Jurkat, Clone E6-1 (cell line): ENCODE results near the gene JMY.
"Not testable (repeated sequence)": the region's sequence is repeated elsewhere in the genome, so short reads cannot be mapped to it uniquely, and the experiment has no call there.

ENCODE experiments used
- DNase-seq: peaks from one replicate; pipeline ENCODE4 v3.0.0-alpha.2; 2011; ENCODE audit warnings: low read depth, low spot score
- H3K4me3 ChIP-seq: 2 replicates; pipeline ENCODE4 v1.5.1; 2011; ENCODE audit warnings: mild to moderate bottlenecking, low read length, control low read depth, moderate library complexity

JMY gene

GRCh38 chr5:79235261-79235633, 684 bp upstream of the JMY start:
- H3K4me3 ChIP-seq, result peak overlapping the region; percentile 88
- no peak for DNase-seq

DNA sequence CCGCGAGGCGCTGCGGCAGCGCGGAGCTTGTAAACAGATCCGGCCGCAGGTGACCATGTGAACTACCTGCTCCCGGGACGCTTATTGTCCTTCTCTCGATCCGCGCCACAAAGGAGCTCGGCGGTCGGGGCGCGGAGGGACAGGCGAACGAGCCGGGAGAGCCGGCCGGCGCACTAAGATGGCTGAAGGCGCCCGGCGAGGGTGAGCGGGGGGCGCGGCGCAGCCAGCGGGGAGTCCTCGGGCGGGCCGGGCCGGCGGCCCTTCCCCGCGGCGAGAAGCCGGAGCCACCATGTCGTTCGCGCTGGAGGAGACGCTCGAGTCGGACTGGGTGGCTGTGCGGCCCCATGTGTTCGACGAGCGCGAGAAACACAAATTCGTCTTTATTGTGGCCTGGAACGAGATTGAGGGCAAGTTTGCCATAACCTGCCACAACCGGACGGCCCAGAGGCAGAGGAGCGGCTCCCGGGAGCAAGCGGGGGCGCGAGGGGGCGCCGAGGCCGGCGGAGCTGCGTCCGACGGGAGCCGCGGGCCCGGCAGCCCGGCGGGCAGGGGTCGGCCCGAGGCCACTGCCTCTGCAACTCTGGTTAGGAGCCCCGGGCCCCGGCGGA, 535 bp downstream of the JMY start:
- peak overlapping the region; percentile 88 for H3K4me3 ChIP-seq
- DNase-seq, result no peak

DNA sequence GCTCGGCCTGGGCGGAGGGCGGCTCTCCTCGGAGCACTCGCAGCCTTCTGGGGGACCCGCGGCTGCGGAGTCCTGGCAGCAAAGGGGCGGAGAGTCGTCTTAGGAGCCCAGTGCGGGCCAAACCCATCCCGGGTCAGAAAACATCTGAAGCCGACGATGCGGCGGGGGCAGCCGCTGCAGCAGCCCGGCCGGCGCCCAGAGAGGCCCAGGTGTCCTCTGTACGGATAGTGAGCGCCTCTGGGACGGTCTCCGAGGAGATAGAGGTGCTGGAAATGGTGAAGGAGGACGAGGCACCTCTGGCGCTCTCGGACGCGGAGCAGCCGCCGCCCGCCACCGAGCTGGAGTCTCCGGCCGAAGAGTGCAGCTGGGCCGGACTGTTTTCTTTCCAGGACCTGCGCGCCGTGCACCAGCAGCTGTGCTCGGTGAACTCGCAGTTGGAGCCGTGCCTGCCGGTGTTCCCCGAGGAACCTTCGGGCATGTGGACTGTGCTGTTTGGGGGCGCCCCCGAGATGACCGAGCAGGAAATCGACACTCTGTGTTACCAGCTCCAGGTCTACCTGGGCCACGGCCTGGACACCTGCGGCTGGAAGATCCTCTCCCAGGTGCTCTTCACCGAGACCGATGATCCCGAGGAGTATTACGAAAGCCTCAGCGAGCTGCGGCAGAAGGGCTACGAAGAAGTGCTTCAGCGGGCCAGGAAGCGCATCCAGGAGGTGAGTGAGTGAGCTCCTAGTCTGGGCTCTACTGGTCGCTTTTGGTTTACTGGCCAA, 1.2 kb downstream of the JMY start:
- H3K4me3 ChIP-seq, result peak overlapping the region; percentile 88
- no peak for DNase-seq

DNA sequence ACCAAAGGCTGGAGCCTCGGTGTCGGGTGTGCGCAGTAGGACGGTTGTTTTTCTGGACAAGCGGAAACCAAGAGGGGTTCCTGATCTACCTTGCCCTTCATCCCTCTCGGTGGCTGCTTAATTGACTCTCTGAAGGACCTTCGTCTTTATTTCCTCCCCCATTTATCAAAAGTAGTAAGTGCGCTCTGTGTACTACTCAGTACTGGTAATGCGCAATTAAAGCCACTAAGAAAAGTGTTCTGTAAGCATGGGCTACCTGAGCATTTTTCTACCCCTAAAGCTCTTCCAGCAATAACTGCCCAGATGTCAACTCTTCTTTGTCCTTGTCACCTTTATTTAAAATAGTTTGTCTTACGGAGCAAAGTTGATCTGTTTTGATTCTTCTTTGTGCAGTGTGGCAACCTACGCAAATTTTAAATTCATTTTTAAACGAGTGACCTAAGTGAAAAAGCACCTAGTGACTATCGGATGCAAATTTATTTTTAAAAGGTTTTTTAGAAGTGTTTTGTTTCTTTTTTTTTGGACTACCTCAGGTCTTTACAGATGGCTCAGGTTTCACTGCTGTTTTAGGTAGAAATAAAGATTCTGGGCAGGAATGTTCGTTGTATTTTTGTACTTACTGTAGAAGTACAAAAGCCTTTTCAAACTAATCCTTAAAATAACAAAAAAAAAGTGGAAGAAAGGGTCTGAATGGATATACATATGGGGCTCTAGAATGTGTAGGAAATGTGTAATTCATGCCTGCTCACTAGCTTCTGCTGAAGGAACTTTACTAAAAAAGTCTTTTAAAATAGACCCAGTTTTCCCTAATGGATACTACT, 2.0 kb downstream of the JMY start:
- no peak for DNase-seq
- H3K4me3 ChIP-seq, result no peak overlapping the region

- H3K4me3 ChIP-seq, result no peak overlapping the region
- DNase-seq, result no peak
Measured at GRCh38 chr5:79240561-79240960, 4.6 kb downstream of the JMY start.

GRCh38 chr5:79241535-79241979, 5.6 kb downstream of the JMY start:
- no peak for DNase-seq
- no peak overlapping the region for H3K4me3 ChIP-seq

DNA sequence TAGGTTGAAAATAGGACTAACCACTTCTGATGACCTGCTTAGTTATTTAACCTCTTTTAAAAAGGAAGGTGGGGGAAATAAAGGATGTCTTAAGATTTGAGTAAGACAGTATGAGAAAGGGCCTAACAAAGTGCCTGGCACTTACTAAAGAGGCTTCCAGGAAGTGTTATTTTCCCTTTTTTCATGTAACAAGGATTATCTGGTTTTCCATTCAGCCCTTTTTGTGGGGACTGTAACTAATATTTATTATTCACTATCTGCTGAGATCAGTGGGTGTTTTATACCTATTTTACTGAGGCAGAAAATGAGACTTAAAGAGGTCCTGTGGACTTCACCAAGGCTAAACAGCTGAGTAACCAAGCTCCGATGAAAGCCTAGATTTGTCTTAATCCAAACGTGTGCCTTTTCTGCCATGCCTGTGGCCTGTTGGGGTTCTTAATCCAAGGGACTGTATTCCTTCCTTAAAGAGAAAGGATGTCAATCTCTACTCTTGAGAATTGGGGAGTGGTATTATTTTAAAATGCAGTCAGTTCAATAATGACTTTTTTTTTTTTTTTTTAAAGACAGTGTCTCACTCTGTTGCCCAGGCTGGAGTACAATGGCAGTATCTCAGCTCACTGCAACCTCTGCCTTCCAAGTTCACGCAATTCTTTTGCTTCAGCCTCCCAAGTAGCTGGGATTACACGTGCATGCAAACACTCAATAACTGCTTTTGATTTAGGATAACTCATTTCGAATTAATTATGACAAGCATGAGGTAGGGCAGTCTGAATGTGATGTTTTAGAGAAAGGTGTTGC, 6.5 kb downstream of the JMY start:
- no peak overlapping the region for H3K4me3 ChIP-seq
- no peak for DNase-seq

DNA sequence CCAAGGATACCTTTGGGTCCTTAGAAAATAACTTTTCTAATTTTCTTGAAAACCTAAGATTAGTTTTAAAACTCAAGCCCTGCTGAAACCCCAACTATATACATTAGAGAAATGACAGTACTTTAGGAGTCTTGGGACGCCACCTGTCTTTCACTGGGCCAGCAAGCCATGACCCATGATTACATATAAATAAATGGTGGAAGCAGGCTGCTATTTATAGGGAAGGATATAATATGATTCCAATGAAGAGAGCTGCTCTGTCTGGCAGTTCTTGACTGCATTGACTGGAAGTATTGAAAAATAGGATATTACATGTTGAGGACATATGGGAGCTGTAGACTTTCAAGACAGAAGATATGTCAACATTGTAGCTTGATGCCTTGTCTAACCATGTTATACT, 7.3 kb downstream of the JMY start:
- H3K4me3 ChIP-seq, result no peak overlapping the region
- DNase-seq, result no peak

DNA sequence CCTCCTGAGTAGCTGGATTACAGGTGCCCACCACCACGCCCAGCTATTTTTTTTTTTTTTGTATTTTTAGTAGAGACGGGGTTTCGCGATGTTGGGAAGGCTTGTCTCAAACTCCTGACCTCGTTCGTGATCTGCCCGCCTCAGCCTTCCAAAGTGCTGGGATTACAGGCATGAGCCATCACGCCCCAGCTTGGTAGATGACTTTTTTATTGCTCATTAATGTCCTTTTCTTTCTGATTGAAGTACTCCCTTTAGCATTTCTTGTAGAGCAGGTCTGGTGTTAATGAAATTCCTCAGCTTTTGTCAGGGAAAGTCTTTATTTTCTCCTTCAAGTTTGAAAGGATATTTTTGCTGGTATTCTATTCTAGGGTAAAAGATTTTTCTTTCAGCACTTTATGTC, 18.1 kb downstream of the JMY start:
- not testable (repeated sequence) for H3K4me3 ChIP-seq, DNase-seq

DNA sequence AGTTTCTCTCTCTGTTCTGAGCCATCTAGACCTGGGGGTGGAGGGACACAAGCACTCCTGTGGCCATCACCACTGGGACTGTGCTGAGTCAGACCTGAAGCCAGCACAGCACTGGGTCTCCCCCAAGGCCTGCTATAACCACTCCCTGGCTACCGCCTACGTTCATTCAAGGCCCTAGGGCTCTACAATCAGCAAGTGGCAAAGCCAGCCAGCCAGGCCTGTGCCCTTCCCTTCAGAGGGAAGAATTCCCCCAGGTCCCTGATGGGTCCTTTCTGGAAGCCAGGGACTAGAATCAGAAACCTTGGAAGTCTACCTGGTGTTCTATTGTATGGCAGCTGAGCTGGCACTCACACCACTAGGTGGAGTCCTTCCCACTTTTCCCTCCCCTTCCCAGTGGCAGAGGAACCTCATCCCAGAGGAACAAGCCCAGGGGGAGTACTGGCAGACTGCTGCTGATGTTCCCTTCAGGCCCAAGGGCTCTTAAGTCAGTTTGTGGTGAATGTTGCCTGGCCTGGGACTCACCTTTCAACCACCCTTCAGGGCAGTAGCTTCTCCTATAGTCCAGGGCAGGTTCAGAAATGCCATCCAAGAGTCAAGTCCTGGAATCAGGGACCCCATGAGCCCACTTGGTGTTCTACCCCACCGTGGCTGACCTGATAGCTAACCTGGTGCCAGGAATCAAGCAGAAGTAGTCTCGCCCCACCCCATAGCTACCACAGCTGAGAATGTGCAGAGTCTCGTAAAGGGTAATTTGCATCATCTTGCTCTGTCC, 20.0 kb downstream of the JMY start:
- H3K4me3 ChIP-seq, result no peak overlapping the region
- no peak for DNase-seq

DNA sequence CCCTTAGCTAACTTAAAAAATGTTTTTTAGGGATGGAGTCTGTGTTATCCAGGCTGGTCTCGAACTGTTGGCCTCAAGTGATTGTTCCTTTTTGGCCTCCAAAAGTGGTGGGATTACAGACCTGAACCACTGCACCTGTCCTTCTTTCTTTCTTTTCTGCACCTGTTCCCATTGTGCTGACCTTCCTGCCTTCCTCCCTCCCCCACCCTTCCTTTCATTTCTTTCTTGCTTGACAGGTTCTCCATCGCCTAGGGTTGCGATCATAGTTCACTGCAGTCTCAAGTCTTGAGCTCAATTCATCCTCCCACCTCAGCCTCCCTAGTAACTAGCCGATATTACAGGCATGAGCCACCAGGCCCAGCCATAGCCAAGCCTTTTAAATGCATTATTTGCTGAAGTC, 20.6 kb downstream of the JMY start:
- no peak overlapping the region for H3K4me3 ChIP-seq
- no peak for DNase-seq

DNA sequence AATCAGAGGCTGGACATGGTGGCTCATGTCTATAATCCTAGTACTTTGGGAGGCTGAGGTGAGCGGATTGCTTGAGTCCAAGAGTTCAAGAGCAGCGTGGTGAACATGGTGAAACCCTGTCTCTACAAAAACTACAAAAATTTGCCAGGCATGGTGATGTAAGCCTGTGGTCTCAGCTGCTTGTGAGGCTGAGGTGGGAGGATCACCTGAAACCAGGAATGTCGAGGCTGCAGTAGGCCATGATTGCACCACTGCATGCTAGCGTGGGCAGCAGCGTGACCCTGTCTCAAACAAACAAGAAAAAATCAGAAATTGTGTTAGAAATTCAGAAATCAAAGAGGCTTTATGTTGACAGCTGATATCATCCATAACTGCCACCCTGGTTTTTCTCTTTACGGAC, 21.4 kb downstream of the JMY start:
- DNase-seq, result no peak
- H3K4me3 ChIP-seq, result no peak overlapping the region

- H3K4me3 ChIP-seq, result no peak overlapping the region
- no peak for DNase-seq
Measured at GRCh38 chr5:79258801-79259200, 22.9 kb downstream of the JMY start.

- H3K4me3 ChIP-seq, result no peak overlapping the region
Measured at GRCh38 chr5:79259383-79259782, 23.5 kb downstream of the JMY start.

DNA sequence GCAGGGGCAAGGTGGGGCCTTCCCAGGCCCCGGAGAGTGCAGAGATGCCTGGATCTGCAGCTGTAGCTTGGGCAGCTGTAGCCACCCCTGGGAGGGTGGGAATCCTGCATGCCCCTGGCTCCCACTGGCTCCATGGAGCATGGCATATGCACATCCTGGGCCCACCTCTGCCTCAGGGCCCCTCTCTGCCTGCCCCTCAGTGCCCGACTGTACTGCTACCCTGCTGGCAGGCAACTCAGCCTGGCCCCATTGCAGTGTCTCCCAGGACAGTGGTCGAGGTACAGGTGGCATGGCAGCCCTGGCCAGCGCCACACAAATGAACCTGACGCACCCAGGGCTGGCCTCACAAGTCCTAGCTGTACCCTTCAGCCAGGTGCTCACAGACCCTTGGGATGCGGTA, 23.9 kb downstream of the JMY start:
- no peak for DNase-seq
- H3K4me3 ChIP-seq, result no peak overlapping the region

More at GRCh38 chr5:79259383-79259782, 23.5 kb downstream of the JMY start:
- DNase-seq, result no peak

DNA sequence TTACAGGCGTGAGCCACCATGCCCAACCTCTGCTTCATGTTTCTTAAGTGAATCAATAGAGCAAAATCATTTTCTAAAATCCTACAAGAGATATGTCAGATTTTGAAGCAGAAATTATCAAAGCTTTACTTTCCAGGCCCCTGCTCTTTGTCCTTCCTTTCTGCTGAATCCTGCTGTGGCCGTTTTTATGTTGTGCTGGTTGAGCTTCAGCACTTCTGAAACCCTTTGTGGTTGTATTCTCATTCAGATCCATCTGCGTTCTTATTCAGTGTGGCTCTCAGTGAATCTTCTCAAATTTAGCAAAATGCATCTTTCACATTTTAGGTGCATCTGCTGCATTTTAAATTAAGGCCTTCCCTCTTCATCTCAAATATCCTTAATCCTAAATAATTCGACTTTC, 26.0 kb downstream of the JMY start:
- H3K4me3 ChIP-seq, result no peak overlapping the region
- peak; percentile 54 for DNase-seq

DNA sequence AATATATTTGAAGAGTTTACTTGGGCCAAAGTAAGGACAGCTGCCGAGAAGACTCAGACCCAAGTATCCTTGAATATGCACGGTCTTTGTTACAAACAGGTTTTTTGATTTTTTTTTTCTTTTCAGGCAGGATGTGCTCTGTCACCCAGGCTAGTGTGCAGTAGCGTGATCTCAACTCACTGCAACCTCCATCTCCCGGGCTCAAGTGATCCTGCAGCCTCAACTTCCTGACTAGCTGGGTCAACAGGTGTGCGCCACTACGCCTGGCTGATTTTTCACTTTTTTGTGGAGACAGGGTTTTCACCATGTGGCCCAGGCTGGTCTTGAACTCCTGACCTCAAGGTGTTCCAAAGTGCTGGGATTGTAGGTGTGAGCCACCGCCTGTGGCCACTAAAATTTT, 27.4 kb downstream of the JMY start:
- peak; percentile 86 for DNase-seq

GRCh38 chr5:79267180-79267579, 31.2 kb downstream of the JMY start:
- no peak overlapping the region for H3K4me3 ChIP-seq
- no peak for DNase-seq

More for the DNA sequence above, 27.4 kb downstream of the JMY start:
- H3K4me3 ChIP-seq, result no peak overlapping the region

DNA sequence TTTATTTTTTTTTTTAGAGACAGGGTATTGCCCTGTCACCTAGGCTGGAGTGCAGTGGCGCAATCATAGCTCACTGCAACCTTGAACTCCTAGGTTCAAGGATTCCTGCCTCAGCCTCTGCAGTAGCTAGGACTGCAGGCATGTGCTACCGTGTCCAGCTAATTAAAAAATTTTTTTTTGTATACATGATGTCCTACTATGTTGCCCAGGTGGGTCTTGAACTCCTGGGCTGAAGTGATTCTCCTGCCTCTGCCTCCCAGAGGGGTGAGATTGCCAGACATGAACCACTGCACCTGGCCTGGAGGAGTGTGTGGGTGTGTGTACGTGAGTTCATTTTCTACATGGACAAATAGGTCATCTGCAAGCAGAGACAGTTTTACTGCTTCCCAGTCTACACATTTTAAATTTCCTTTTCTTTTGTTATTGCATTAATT, 33.8 kb downstream of the JMY start:
- no peak overlapping the region for H3K4me3 ChIP-seq
- DNase-seq, result no peak
